Left renal cortex interstitium (tissue), 4 donors: ENCODE results near the gene NPC2. TPM values are rescaled to one million over a fixed set of nuclear protein-coding genes. Genes with fewer than 3 reads are reported as not detected.

Source experiments
- DNase-seq, 4 donors: peaks; one replicate each; pipeline ENCODE4 v3.0.0-alpha.2; 2013; ENCODE audit warnings: low read depth in 4 of 4, low spot score in 2 of 4, missing footprints in 1 of 4
- polyA plus RNA-seq, 4 donors: library from polyadenylated mRNA; unstranded; fragments of 120-200 nt; gene quantifications; one replicate each; pipeline ENCODE4 v1.2.1, GENCODE V29; 2013; ENCODE audit not compliant: insufficient read length in 4 of 4

The NPC2 gene
- polyA plus RNA-seq, 4 donors = 302 to 330 (median 316) TPM

GRCh38 chr14:74521756-74522155, 28.7 kb upstream of the NPC2 start:
- DNase-seq = no peak

GRCh38 chr14:74519316-74520074, 26.4 kb upstream of the NPC2 start:
- no peak for DNase-seq

GRCh38 chr14:74518221-74518620, 25.1 kb upstream of the NPC2 start:
- no peak for DNase-seq

- DNase-seq = no peak
Observed at GRCh38 chr14:74517731-74518130, 24.6 kb upstream of the NPC2 start.

GRCh38 chr14:74516451-74517160, 23.5 kb upstream of the NPC2 start:
- DNase-seq = no peak

GRCh38 chr14:74515891-74516412, 22.8 kb upstream of the NPC2 start:
- DNase-seq = no peak

- DNase-seq = no peak
Observed at GRCh38 chr14:74514471-74514941, 21.4 kb upstream of the NPC2 start.

- DNase-seq = no peak
Observed at GRCh38 chr14:74511966-74512830, 19.1 kb upstream of the NPC2 start.

- DNase-seq = no peak
Observed at GRCh38 chr14:74510959-74511409, 17.9 kb upstream of the NPC2 start.

- no peak for DNase-seq
Observed at GRCh38 chr14:74510223-74510931, 17.3 kb upstream of the NPC2 start.

GRCh38 chr14:74509587-74510222, 16.6 kb upstream of the NPC2 start:
- no peak for DNase-seq

GRCh38 chr14:74508844-74509428, 15.8 kb upstream of the NPC2 start:
- no peak for DNase-seq

GRCh38 chr14:74508292-74508731, 15.2 kb upstream of the NPC2 start:
- DNase-seq = no peak

- DNase-seq = no peak
Observed at GRCh38 chr14:74507840-74508239, 14.7 kb upstream of the NPC2 start.

GRCh38 chr14:74507085-74507484, 14.0 kb upstream of the NPC2 start:
- no peak for DNase-seq

- no peak for DNase-seq
Observed at GRCh38 chr14:74506411-74506851, 13.3 kb upstream of the NPC2 start.

- DNase-seq = no peak
Observed at GRCh38 chr14:74505831-74506230, 12.7 kb upstream of the NPC2 start.

- no peak for DNase-seq
Observed at GRCh38 chr14:74504874-74505720, 12.0 kb upstream of the NPC2 start.
